ENCODE measurements around the gene CHST11.

Gene CHST11

GRCh38 chr12:104456417-104456949, at the start of gene CHST11:
Gene CHST11, plus strand, starts transcription at chr12:104456948.
- peak; percentile 79 for DNase-seq

- DNase-seq = no peak
Observed at GRCh38 chr12:104407438-104407837, 49.3 kb upstream of the CHST11 start.

GRCh38 chr12:104407922-104408321, 48.8 kb upstream of the CHST11 start:
- no peak for DNase-seq

- DNase-seq = no peak
Observed at GRCh38 chr12:104410326-104410725, 46.4 kb upstream of the CHST11 start.

GRCh38 chr12:104410786-104411185, 46.0 kb upstream of the CHST11 start:
- no peak for DNase-seq

GRCh38 chr12:104411826-104412641, 44.7 kb upstream of the CHST11 start:
- DNase-seq = no peak

- DNase-seq = no peak
Observed at GRCh38 chr12:104412681-104413080, 44.1 kb upstream of the CHST11 start.

GRCh38 chr12:104413330-104413729, 43.4 kb upstream of the CHST11 start:
- DNase-seq = no peak

GRCh38 chr12:104414581-104415341, 42.0 kb upstream of the CHST11 start:
- no peak for DNase-seq

- no peak for DNase-seq
Observed at GRCh38 chr12:104415342-104415980, 41.3 kb upstream of the CHST11 start.

GRCh38 chr12:104416136-104416535, 40.6 kb upstream of the CHST11 start:
- no peak for DNase-seq

GRCh38 chr12:104416585-104416984, 40.2 kb upstream of the CHST11 start:
- DNase-seq = no peak

GRCh38 chr12:104419717-104420116, 37.0 kb upstream of the CHST11 start:
- DNase-seq = no peak

- DNase-seq = no peak
Observed at GRCh38 chr12:104420868-104421267, 35.9 kb upstream of the CHST11 start.

- no peak for DNase-seq
Observed at GRCh38 chr12:104421343-104421742, 35.4 kb upstream of the CHST11 start.

- no peak for DNase-seq
Observed at GRCh38 chr12:104422441-104422840, 34.3 kb upstream of the CHST11 start.

- DNase-seq = no peak
Observed at GRCh38 chr12:104423273-104423672, 33.5 kb upstream of the CHST11 start.

- DNase-seq = no peak
Observed at GRCh38 chr12:104423809-104424208, 32.9 kb upstream of the CHST11 start.

GRCh38 chr12:104424955-104425354, 31.8 kb upstream of the CHST11 start:
- no peak for DNase-seq

GRCh38 chr12:104425614-104426013, 31.1 kb upstream of the CHST11 start:
- no peak for DNase-seq

- DNase-seq = peak; percentile 23
Observed at GRCh38 chr12:104426926-104427546, 29.7 kb upstream of the CHST11 start.

GRCh38 chr12:104427547-104427938, 29.2 kb upstream of the CHST11 start:
- DNase-seq = no peak

- no peak for DNase-seq
Observed at GRCh38 chr12:104433061-104433460, 23.7 kb upstream of the CHST11 start.
